ENCODE results near the gene RPS8.

GRCh38 chr1:44805311-44806024, 30.1 kb downstream of the RPS8 start:
- TF ChIP-seq, protein P1, sequence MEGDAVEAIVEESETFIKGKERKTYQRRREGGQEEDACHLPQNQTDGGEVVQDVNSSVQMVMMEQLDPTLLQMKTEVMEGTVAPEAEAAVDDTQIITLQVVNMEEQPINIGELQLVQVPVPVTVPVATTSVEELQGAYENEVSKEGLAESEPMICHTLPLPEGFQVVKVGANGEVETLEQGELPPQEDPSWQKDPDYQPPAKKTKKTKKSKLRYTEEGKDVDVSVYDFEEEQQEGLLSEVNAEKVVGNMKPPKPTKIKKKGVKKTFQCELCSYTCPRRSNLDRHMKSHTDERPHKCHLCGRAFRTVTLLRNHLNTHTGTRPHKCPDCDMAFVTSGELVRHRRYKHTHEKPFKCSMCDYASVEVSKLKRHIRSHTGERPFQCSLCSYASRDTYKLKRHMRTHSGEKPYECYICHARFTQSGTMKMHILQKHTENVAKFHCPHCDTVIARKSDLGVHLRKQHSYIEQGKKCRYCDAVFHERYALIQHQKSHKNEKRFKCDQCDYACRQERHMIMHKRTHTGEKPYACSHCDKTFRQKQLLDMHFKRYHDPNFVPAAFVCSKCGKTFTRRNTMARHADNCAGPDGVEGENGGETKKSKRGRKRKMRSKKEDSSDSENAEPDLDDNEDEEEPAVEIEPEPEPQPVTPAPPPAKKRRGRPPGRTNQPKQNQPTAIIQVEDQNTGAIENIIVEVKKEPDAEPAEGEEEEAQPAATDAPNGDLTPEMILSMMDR (IDR thresholded peaks at IDR 0.05): no peak
- TF ChIP-seq POLR2A (IDR thresholded peaks at IDR 0.05): no peak
